OCI-LY7 (cell line): ENCODE results near the gene AZI2. TPM values are rescaled to one million over a fixed set of nuclear protein-coding genes. Genes with fewer than 3 reads are reported as not detected.

ENCODE experiments used
- Bru-seq: library from RNA; stranded (reverse); fragments of 400-500 nt; gene quantifications from one replicate; lab custom pipeline; 2021; lab: Mats Ljungman, UMichigan
- BruChase-seq, 2 experiments: library from RNA; stranded (reverse); fragments of 400-500 nt; gene quantifications; one replicate each; lab custom pipeline; 2021; lab: Mats Ljungman, UMichigan
- BruUV-seq: library from RNA; stranded (reverse); fragments of 400-500 nt; replicated peaks from 2 replicates; lab custom pipeline; 2021; lab: Mats Ljungman, UMichigan
- CTCF ChIA-PET: fragments of 300-600 bp; sonication (Branson Sonifier 250); formaldehyde crosslinking; loops from one replicate; lab custom pipeline; 2022; ENCODE audit warnings: antibody characterized with exemption; ENCODE audit not compliant: unreplicated experiment; lab: Charles Lee
- POLR2A ChIA-PET: fragments of 300-600 bp; sonication (Branson Sonifier 250); formaldehyde crosslinking; loops from one replicate; lab custom pipeline; 2022; ENCODE audit warnings: antibody characterized with exemption; lab: Charles Lee
- DNase-seq: peaks from one replicate; pipeline ENCODE4 v3.0.0-alpha.2; 2015; ENCODE audit warnings: low spot score
- H2AFZ ChIP-seq: fragments of 200-600 bp; sonication (generic), shearing (Covaris generic); 2 replicates; pipeline ENCODE4 v1.6.1; 2014; ENCODE audit warnings: mild to moderate bottlenecking, antibody characterized with exemption, low read length, moderate library complexity
- H3K27ac ChIP-seq: fragments of 200-600 bp; sonication (generic); 2 replicates; pipeline ENCODE4 v1.5.1; 2014; ENCODE audit warnings: mixed run types, low read depth, mild to moderate bottlenecking, moderate library complexity, low read length, inconsistent platforms; ENCODE audit not compliant: poor library complexity, severe bottlenecking
- H3K36me3 ChIP-seq: fragments of 200-600 bp; sonication (generic); 2 replicates; pipeline ENCODE4 v1.6.1; 2014; ENCODE audit warnings: mild to moderate bottlenecking, antibody characterized with exemption, low read length, moderate library complexity, mixed read lengths; ENCODE audit not compliant: insufficient read depth
- H3K4me1 ChIP-seq: fragments of 200-600 bp; sonication (generic); 2 replicates; pipeline ENCODE4 v1.5.1; 2014; ENCODE audit warnings: mild to moderate bottlenecking, low read length; ENCODE audit not compliant: insufficient read depth, poor library complexity, severe bottlenecking
- H3K4me2 ChIP-seq: fragments of 200-600 bp; sonication (generic); 2 replicates; pipeline ENCODE4 v1.6.1; 2014; ENCODE audit warnings: mild to moderate bottlenecking, low read length
- H3K4me3 ChIP-seq: fragments of 200-600 bp; sonication (generic); 2 replicates; pipeline ENCODE4 v1.5.1; 2014; ENCODE audit warnings: mild to moderate bottlenecking, low read depth, low read length; ENCODE audit not compliant: poor library complexity, severe bottlenecking
- H3K79me2 ChIP-seq: fragments of 200-600 bp; sonication (generic); 2 replicates; pipeline ENCODE4 v1.6.1; 2016; ENCODE audit warnings: low read depth, mild to moderate bottlenecking, low read length, moderate library complexity, mixed read lengths; ENCODE audit not compliant: insufficient read depth
- H3K9me2 ChIP-seq: fragments of 200-600 bp; sonication (generic); 2 replicates; pipeline ENCODE4 v1.6.1; 2016; ENCODE audit warnings: mild to moderate bottlenecking, low read length, mixed read lengths; ENCODE audit not compliant: insufficient read depth
- H3K9me3 ChIP-seq: fragments of 200-600 bp; sonication (generic); 2 replicates; pipeline ENCODE4 v1.6.1; 2014; ENCODE audit warnings: mild to moderate bottlenecking, mixed run types, low read length, mixed read lengths
- H4K20me1 ChIP-seq: fragments of 200-600 bp; sonication (generic); 2 replicates; pipeline ENCODE4 v1.6.1; 2014; ENCODE audit warnings: mild to moderate bottlenecking, antibody characterized with exemption, low read length, moderate library complexity, mixed read lengths; ENCODE audit not compliant: insufficient read depth
- CTCF ChIP-seq: fragments of 200-600 bp; sonication (generic); conservative IDR thresholded peaks from 2 replicates; pipeline ENCODE4 v1.5.1; 2014; ENCODE audit warnings: mild to moderate bottlenecking, antibody characterized with exemption, low read length, moderate library complexity, mixed read lengths
- EZH2phosphoT487 ChIP-seq: fragments of 200-600 bp; sonication (generic); IDR thresholded peaks from 2 replicates; pipeline ENCODE4 v1.6.1; 2018; ENCODE audit warnings: low read depth, borderline replicate concordance, mild to moderate bottlenecking, mixed run types, antibody characterized with exemption, low read length, moderate library complexity, mixed read lengths
- intact Hi-C: fragments of 100-400 bp; cut with micrococcal nuclease; formaldehyde crosslinking; loops from one replicate; pipeline ENCODE4 v1.10.0; 2022; ENCODE audit not compliant: unreplicated experiment
- long read RNA-seq: library from polyadenylated mRNA; stranded (forward); transcript quantifications from one replicate; pipeline ENCODE4 v2.0.0, GENCODE V29; 2022
- total RNA-seq, 2 experiments: library from RNA; depleted of rRNA in 1 of 2; stranded (reverse); fragments of >200 nt in 1 of 2; shearing (Covaris generic) in 1 of 2; gene quantifications; 2 replicates each; pipeline ENCODE4 v1.2.3, GENCODE V29; 2014 to 2022

AZI2 gene, protein sequence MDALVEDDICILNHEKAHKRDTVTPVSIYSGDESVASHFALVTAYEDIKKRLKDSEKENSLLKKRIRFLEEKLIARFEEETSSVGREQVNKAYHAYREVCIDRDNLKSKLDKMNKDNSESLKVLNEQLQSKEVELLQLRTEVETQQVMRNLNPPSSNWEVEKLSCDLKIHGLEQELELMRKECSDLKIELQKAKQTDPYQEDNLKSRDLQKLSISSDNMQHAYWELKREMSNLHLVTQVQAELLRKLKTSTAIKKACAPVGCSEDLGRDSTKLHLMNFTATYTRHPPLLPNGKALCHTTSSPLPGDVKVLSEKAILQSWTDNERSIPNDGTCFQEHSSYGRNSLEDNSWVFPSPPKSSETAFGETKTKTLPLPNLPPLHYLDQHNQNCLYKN
- 16.1 and 16.4 TPM in 2 replicates for total RNA-seq (2014; rRNA removed; shearing (Covaris generic))
- total RNA-seq (2022) = 41.5 and 45.0 TPM in 2 replicates
- Bru-seq, nascent RNA = percentile 80 among the genes with signal in this experiment
- percentile 58 among the genes with signal in this experiment for BruChase-seq, experiment 1, labeled RNA remaining after a 6-hour chase
- BruChase-seq, experiment 2, labeled RNA remaining after a 2-hour chase = percentile 69 among the genes with signal in this experiment
- long read RNA-seq, full-length matches to known transcripts = 40 of 82 reads
- long read RNA-seq, partial matches to known transcripts = 38 of 82 reads
- long read RNA-seq, other reads (novel, unspliced or antisense) = 4 of 82 reads

GRCh38 chr3:28348629-28349468, at the start of gene AZI2, which contains the start of gene ZCWPW2:
TSS of gene AZI2 (minus strand) at chr3:28348824. CDS start at chr3:28340617, 8,207 bp downstream.
TSS of gene ZCWPW2 (plus strand) at chr3:28348721. CDS start at chr3:28413069, 64,348 bp downstream.
- peak; percentile 94 for DNase-seq
- Histone ChIP-seq H3K9me3 (no peaks in the 10 kb centered on the region), H3K9me2 (no peaks in the 10 kb centered on the region; the same call in 1 of the 2 replicates), H3K27ac (peak within 1 kb of the TSS; percentile 56), H4K20me1 (0 out of 2 replicates have a peak, but pooled peaks cover 20% of the 10 kb centered on the region), H3K4me1 (peaks cover 31% of the 10 kb centered on the region), H3K4me2 (peak within 1 kb of the TSS; percentile 87), H3K36me3 (peaks cover 7% of the 10 kb centered on the region; the same call in 1 of the 2 replicates), H2AFZ (peak within 1 kb of the TSS; percentile 92), H3K4me3 (peak within 1 kb of the TSS; percentile 90), H3K79me2 (peaks cover 57% of the 10 kb centered on the region; the same call in 1 of the 2 replicates)
- POLR2A ChIA-PET = interaction anchor here (0.6 to 4.1 kb wide), 9 partner anchors 10 to 1268 kb away, joined by 3 to 15 read pairs (median 4); no protein-coding TSS in a partner anchor
- BruUV-seq = no TSS peak
- intact Hi-C loops = loop anchor here (2.0 to 10.0 kb wide), 2 partner anchors 108 to 864 kb away; partner anchors contain the start of genes CMC1 and SLC4A7
- TF ChIP-seq CTCF = peak; percentile 49
- TF ChIP-seq EZH2phosphoT487 = no peak
- CTCF ChIA-PET = no interaction called here

DNA sequence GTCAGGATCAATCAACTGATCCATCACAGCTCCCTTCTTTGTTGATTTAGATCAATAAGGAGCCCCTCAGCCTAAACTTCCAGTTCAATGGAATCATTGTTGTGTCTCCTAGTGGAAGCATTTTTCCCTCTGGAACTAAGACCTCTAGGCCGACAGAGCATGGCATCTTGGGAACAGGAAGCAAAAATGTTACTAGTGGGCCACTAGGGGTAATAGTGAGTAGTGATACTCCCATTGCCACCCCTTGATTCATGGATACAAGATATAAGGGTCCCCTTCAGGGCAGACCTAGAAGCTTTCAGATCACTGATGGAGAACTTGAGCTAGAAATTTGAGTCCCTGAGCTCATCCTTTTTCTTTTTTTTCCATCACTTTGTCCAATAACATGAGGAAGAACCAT, 40.4 kb upstream of the AZI2 start:
- DNase-seq = no peak
- Histone ChIP-seq H3K4me3 (no peak overlapping the region), H3K4me1 (no peaks in the 10 kb centered on the region), H3K79me2 (no peaks in the 10 kb centered on the region), H3K27ac (no peak overlapping the region), H4K20me1 (no peaks in the 10 kb centered on the region), H3K4me2 (no peak overlapping the region), H2AFZ (no peak overlapping the region), H3K9me2 (no peaks in the 10 kb centered on the region), H3K36me3 (no peaks in the 10 kb centered on the region), H3K9me3 (no peaks in the 10 kb centered on the region)
- ChIA-PET CTCF (no interaction called here), POLR2A (interaction anchor here (0.6 kb wide), 1 partner anchor 461 kb away, joined by 3 read pairs; no protein-coding TSS in a partner anchor)
- TF ChIP-seq CTCF = no peak; the same call in 1 of the 2 replicates
- no peak for TF ChIP-seq EZH2phosphoT487
- BruUV-seq = no TSS peak
- intact Hi-C loops = no loop called here
